ENCODE data around the gene PHACTR1. TPM values are rescaled to one million over a fixed set of nuclear protein-coding genes. Genes with fewer than 3 reads are reported as not detected.
A peak's percentile ranks its signal among the peaks of the same experiment; 100 is the strongest.

PHACTR1 gene
- total RNA-seq, 1 donor from 2014 or later: 0.26 TPM

DNA sequence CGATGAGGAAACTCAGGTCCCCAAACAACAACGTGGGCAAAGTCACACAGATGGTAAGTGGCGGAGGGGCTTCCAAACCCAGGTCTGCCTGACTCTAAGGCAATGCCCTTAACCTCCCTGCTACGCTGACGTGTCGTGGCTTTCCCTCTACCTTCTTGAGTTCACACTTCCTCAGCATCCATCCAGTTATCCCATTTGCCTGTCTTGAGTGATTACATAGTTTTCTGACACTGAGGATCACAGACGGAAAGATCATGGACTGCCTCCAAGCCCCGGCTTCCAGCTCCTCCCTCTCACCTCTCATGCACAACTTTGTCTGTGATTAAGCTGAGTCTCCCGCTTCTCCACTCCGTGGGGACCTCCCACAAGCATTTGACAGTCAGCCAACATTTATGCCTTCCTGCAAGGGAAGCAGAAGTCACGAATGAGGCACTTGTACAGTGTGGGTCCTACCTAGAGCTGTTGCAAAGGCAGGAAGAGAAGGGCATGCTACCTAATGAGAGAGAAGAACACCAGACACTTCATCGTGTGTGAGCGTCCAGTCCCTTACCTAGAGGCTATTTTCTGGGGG, 578.0 kb downstream of the PHACTR1 start:
- Mint-ChIP-seq H3K36me3 (ENCODE audit: low read depth) (peaks cover 46% of the 10 kb centered on the region), H3K4me1 (no peaks in the 10 kb centered on the region), H3K4me3 (no peak overlapping the region), H3K27me3 (no peaks in the 10 kb centered on the region), H3K9me3 (no peaks in the 10 kb centered on the region), H3K27ac (no peak overlapping the region)
- intact Hi-C loops (cut with micrococcal nuclease): no loop called here
- no peak for DNase-seq

GRCh38 chr6:13295576-13295975, 579.0 kb downstream of the PHACTR1 start:
- intact Hi-C loops (cut with micrococcal nuclease): no loop called here
- no peaks in the 10 kb centered on the region for H3K27me3 Mint-ChIP-seq
- H3K4me1 Mint-ChIP-seq: no peaks in the 10 kb centered on the region
- no peak overlapping the region for H3K4me3 Mint-ChIP-seq
- no peaks in the 10 kb centered on the region for H3K9me3 Mint-ChIP-seq
- no peak for DNase-seq
- H3K36me3 Mint-ChIP-seq (ENCODE audit: low read depth): peaks cover 38% of the 10 kb centered on the region
- H3K27ac Mint-ChIP-seq: no peak overlapping the region

DNA sequence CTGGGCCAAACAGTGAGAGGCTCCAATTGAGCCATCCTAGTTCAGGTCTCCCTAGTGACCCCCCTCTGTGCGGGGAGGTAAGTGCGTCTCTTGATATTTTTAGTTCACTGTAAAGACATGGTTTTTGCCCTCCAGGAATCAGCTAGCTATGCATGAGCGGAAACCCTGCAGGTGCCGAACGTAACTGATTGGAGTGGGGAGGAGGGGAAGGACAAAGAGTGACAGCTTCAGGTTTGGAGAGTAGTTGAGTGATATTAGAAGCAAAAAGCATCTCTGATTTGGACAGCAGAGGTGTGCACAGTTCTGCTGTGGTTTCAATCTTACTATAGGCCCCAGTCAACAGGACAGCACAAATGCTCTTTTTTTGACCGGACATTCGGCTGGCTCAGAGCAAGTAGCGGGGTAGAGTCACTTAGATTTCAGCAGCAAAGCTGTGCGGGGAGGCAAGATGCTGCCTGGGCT, 580.0 kb downstream of the PHACTR1 start:
- Mint-ChIP-seq H3K27me3 (no peaks in the 10 kb centered on the region), H3K36me3 (ENCODE audit: low read depth) (peaks cover 42% of the 10 kb centered on the region), H3K9me3 (no peaks in the 10 kb centered on the region), H3K4me1 (no peaks in the 10 kb centered on the region), H3K4me3 (no peak overlapping the region), H3K27ac (no peak overlapping the region)
- no peak for DNase-seq
- intact Hi-C loops (cut with micrococcal nuclease): no loop called here

- Mint-ChIP-seq H3K27ac (no peak overlapping the region), H3K27me3 (no peaks in the 10 kb centered on the region), H3K4me3 (no peak overlapping the region), H3K9me3 (no peaks in the 10 kb centered on the region), H3K4me1 (peaks cover 3% of the 10 kb centered on the region), H3K36me3 (ENCODE audit: low read depth) (peaks cover 41% of the 10 kb centered on the region)
- no peak for DNase-seq
- intact Hi-C loops (cut with micrococcal nuclease): no loop called here
Observed at GRCh38 chr6:13297391-13297790, 580.8 kb downstream of the PHACTR1 start.

GRCh38 chr6:13298446-13298845, 581.9 kb downstream of the PHACTR1 start:
- peaks cover 42% of the 10 kb centered on the region for H3K36me3 Mint-ChIP-seq (ENCODE audit: low read depth)
- H3K27ac Mint-ChIP-seq: no peak overlapping the region
- no peak overlapping the region for H3K4me3 Mint-ChIP-seq
- H3K27me3 Mint-ChIP-seq: no peaks in the 10 kb centered on the region
- intact Hi-C loops (cut with micrococcal nuclease): no loop called here
- DNase-seq: no peak
- H3K4me1 Mint-ChIP-seq: peaks cover 13% of the 10 kb centered on the region
- H3K9me3 Mint-ChIP-seq: no peaks in the 10 kb centered on the region

DNA sequence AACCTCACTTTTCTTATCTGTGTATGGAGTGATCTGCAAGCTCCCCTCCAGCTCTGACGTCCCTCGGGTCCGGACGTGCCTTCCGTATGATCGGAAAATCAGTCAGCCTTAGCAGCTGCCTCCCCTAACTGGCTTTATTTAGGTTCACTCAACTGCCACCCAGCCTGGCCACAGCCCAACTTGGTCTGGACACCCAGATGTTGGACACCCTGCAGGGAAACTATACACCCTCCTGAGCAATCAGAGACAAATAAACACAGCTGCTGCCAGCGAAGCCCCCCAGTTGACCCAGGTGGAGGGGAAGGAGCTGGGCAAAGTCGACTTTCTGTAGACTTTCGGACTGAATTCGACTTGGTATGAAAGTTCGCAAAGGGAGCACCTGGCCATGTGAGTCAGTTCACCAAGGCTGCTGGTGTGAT, 582.8 kb downstream of the PHACTR1 start:
- Mint-ChIP-seq H3K27ac (no peak overlapping the region), H3K27me3 (no peaks in the 10 kb centered on the region), H3K4me1 (peaks cover 20% of the 10 kb centered on the region), H3K36me3 (ENCODE audit: low read depth) (peaks cover 41% of the 10 kb centered on the region), H3K9me3 (no peaks in the 10 kb centered on the region), H3K4me3 (no peak overlapping the region)
- no peak for DNase-seq
- intact Hi-C loops (cut with micrococcal nuclease): no loop called here

- H3K36me3 Mint-ChIP-seq (ENCODE audit: low read depth): peaks cover 37% of the 10 kb centered on the region
- no peak overlapping the region for H3K27ac Mint-ChIP-seq
- no peaks in the 10 kb centered on the region for H3K27me3 Mint-ChIP-seq
- intact Hi-C loops (cut with micrococcal nuclease): no loop called here
- DNase-seq: no peak
- no peak overlapping the region for H3K4me3 Mint-ChIP-seq
- peaks cover 23% of the 10 kb centered on the region for H3K4me1 Mint-ChIP-seq
- no peaks in the 10 kb centered on the region for H3K9me3 Mint-ChIP-seq
Observed at GRCh38 chr6:13299918-13300317, 583.4 kb downstream of the PHACTR1 start.

- H3K27ac Mint-ChIP-seq: no peak overlapping the region
- intact Hi-C loops (cut with micrococcal nuclease): no loop called here
- H3K27me3 Mint-ChIP-seq: no peaks in the 10 kb centered on the region
- H3K4me1 Mint-ChIP-seq: peaks cover 23% of the 10 kb centered on the region
- H3K4me3 Mint-ChIP-seq: no peak overlapping the region
- H3K9me3 Mint-ChIP-seq: no peaks in the 10 kb centered on the region
- peaks cover 35% of the 10 kb centered on the region for H3K36me3 Mint-ChIP-seq (ENCODE audit: low read depth)
- DNase-seq: no peak
Observed at GRCh38 chr6:13300643-13301590, 584.4 kb downstream of the PHACTR1 start.

GRCh38 chr6:13302291-13302690, 585.7 kb downstream of the PHACTR1 start:
- no peaks in the 10 kb centered on the region for H3K27me3 Mint-ChIP-seq
- intact Hi-C loops (cut with micrococcal nuclease): loop anchor here (1.0 to 2.0 kb wide), 3 partner anchors 26 to 53 kb away; partner anchors contain the start of gene TBC1D7
- H3K9me3 Mint-ChIP-seq: no peaks in the 10 kb centered on the region
- peaks cover 23% of the 10 kb centered on the region for H3K4me1 Mint-ChIP-seq
- H3K27ac Mint-ChIP-seq: peak overlapping the region; percentile 79
- DNase-seq: no peak
- H3K4me3 Mint-ChIP-seq: no peak overlapping the region
- H3K36me3 Mint-ChIP-seq (ENCODE audit: low read depth): peaks cover 42% of the 10 kb centered on the region

DNA sequence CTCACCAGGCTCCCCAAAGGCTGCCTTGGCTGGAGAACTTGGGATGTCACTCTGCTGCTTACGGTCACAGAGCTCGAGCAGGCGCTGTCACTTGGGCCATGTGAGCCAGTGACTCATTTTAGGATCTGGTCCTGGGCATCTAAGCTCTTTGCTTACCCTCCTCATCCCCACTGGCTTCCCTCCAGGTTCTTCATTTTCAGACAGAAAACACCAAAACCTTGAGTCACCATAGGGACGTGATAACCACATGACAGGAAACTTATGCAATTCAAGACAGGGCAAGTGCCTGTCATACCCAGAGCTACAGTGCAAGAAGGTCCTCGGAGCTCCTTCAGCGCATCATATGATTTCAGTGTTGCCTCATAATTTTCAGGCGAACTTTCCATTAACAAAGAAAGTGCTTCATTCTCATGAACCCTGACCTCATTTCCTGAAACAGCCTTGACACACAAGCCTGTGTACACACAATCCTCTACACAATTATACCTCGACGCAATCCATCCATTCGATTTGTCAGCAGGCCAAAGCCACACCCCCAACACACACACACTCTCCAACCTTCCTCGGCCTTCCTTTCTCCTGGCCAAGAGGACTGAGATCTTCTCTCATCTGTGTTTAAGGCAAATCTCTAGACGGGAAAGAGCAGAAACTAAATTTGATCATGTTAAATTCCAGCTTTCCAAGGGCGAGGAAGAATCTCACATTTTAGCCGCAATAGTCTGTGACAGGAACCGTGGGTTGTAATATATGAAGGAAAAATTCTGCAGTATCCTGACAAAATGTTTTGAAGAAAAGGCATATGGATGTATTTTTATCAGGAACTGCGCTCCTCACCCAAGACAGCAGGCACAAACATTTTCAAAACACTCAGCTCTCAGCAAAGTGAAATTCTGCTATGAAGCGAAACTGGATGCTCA, 586.4 kb downstream of the PHACTR1 start:
- intact Hi-C loops (cut with micrococcal nuclease): loop anchor here (1.0 to 2.0 kb wide), 3 partner anchors 25 to 52 kb away; partner anchors contain the start of gene TBC1D7
- no peaks in the 10 kb centered on the region for H3K9me3 Mint-ChIP-seq
- H3K4me3 Mint-ChIP-seq: peak overlapping the region; percentile 49
- peaks cover 24% of the 10 kb centered on the region for H3K4me1 Mint-ChIP-seq
- H3K27me3 Mint-ChIP-seq: no peaks in the 10 kb centered on the region
- H3K36me3 Mint-ChIP-seq (ENCODE audit: low read depth): peaks cover 47% of the 10 kb centered on the region
- H3K27ac Mint-ChIP-seq: peak overlapping the region; percentile 79
- peak; percentile 85 for DNase-seq

DNA sequence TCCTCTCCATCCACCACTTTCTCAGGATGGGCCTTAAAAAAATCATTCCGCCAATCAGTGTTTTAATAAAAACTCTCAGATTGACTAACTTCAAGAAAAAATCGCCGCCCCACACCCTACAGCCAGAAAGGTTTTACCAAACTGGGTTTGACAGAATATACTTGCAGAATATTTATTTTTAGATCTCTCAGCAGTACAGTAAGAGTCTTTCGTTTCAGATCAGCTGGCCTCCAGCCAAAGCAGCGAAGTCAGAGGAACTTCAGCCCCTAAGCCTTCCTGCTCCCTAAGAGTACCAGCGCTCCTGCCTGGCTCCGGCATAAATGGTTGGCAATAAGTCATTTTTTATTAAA, 587.1 kb downstream of the PHACTR1 start:
- H3K4me1 Mint-ChIP-seq: peaks cover 24% of the 10 kb centered on the region

GRCh38 chr6:13304101-13304500, 587.5 kb downstream of the PHACTR1 start:
- H3K36me3 Mint-ChIP-seq (ENCODE audit: low read depth): peaks cover 52% of the 10 kb centered on the region
- H3K4me1 Mint-ChIP-seq: peaks cover 26% of the 10 kb centered on the region
- H3K27me3 Mint-ChIP-seq: no peaks in the 10 kb centered on the region
- no peaks in the 10 kb centered on the region for H3K9me3 Mint-ChIP-seq
- H3K27ac Mint-ChIP-seq: peak overlapping the region; percentile 68
- no peak for DNase-seq
- no peak overlapping the region for H3K4me3 Mint-ChIP-seq
- intact Hi-C loops (cut with micrococcal nuclease): no loop called here

More for the DNA sequence above, 587.1 kb downstream of the PHACTR1 start:
- peak overlapping the region; percentile 79 for H3K27ac Mint-ChIP-seq
- no peaks in the 10 kb centered on the region for H3K27me3 Mint-ChIP-seq
- H3K4me3 Mint-ChIP-seq: no peak overlapping the region
- H3K9me3 Mint-ChIP-seq: no peaks in the 10 kb centered on the region
- DNase-seq: peak; percentile 64
- intact Hi-C loops (cut with micrococcal nuclease): loop anchor here (2.0 kb wide), 1 partner anchor 51 kb away; no protein-coding TSS in a partner anchor
- H3K36me3 Mint-ChIP-seq (ENCODE audit: low read depth): peaks cover 48% of the 10 kb centered on the region

GRCh38 chr6:13304580-13305260, 588.2 kb downstream of the PHACTR1 start:
- H3K27ac Mint-ChIP-seq: peak overlapping the region; percentile 68
- no peak for DNase-seq
- peaks cover 27% of the 10 kb centered on the region for H3K4me1 Mint-ChIP-seq
- intact Hi-C loops (cut with micrococcal nuclease): no loop called here
- H3K9me3 Mint-ChIP-seq: no peaks in the 10 kb centered on the region
- no peaks in the 10 kb centered on the region for H3K27me3 Mint-ChIP-seq
- H3K36me3 Mint-ChIP-seq (ENCODE audit: low read depth): peaks cover 55% of the 10 kb centered on the region
- peak overlapping the region; percentile 2 for H3K4me3 Mint-ChIP-seq
